ENCODE results near the gene KBTBD4. TPM values are rescaled to one million over a fixed set of nuclear protein-coding genes. Genes with fewer than 3 reads are reported as not detected.
A peak's percentile ranks its signal among the peaks of the same experiment; 100 is the strongest.

Gene KBTBD4
- polyA plus RNA-seq, 2 of the 4 experiments (the other 2 are of a cell fraction): 21.0 to 22.8 TPM

- TF ChIP-seq REST (IDR thresholded peaks at IDR 0.05) (peak; percentile 77), JUN (IDR thresholded peaks at IDR 0.05) (peak; percentile 39 to 77; a peak in 4 of 5 replicates), POLR2A (IDR thresholded peaks at IDR 0.05; ENCODE audit: low read length) (peak; percentile 87), ZSCAN20 (CRISPR knock-in tag; IDR thresholded peaks at IDR 0.05) (no peak), EHMT2 (IDR thresholded peaks at IDR 0.05; ENCODE audit: low read depth) (no peak), TFCP2L1 (CRISPR knock-in tag; IDR thresholded peaks at IDR 0.05) (no peak), ZC3H11A (IDR thresholded peaks at IDR 0.05) (no peak), FOXS1 (CRISPR knock-in tag; IDR thresholded peaks at IDR 0.05) (0 out of 2 replicates have a peak, but pooled peaks have one; percentile 39), MAX (IDR thresholded peaks at IDR 0.05) (peak; percentile 94), CEBPB (IDR thresholded peaks at IDR 0.05) (no peak), RAD21 (conservative IDR thresholded peaks at IDR 0.05 in 1 of 2, IDR thresholded peaks at IDR 0.05 in 1 of 2) (no peak), RARB (CRISPR knock-in tag; IDR thresholded peaks at IDR 0.05) (no peak), ESRRA (IDR thresholded peaks at IDR 0.05; ENCODE audit: borderline replicate concordance, low read length) (no peak), E2F6 (IDR thresholded peaks at IDR 0.05; ENCODE audit: borderline replicate concordance, low read depth) (peak; percentile 98), BHLHE40 (IDR thresholded peaks at IDR 0.05; ENCODE audit: low read depth, low read length) (no peak), MAFK (IDR thresholded peaks at IDR 0.05; ENCODE audit: partially characterized antibody) (no peak), CBX8 (IDR thresholded peaks at IDR 0.05) (no peak), EP300 (IDR thresholded peaks at IDR 0.05) (no peak), SREBF2 (IDR thresholded peaks at IDR 0.05) (no peak), PBX3 (IDR thresholded peaks at IDR 0.05) (no peak), CTCF (IDR thresholded peaks at IDR 0.05) (no peak), ATOH8 (CRISPR knock-in tag; IDR thresholded peaks at IDR 0.05; ENCODE audit: low read depth) (peak; percentile 74), KDM1A (IDR thresholded peaks at IDR 0.05; ENCODE audit: low read depth) (no peak)
Measured at GRCh38 chr11:47565340-47566148, 13.2 kb downstream of the KBTBD4 start, which contains the start of gene PTPMT1 (continued).
